ENCODE results near the gene ARL15.

DNA sequence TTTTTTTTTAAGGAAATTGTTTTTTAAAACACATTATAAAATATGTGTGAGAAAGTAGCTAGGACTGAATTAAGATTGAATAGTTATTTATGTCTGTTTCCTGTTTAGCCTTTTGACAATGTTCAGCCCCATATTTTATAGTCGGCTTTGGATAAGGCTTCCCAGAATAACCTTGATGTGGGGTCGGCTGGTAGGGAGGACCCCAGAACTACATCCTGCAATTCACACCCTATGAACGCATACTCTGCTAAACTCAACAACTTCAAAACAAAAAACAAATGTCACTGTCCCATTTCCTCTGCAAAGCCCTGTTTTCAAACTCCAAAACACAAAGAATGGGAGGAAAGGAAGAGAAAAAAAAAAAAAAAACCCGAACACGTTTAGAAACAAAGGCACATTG lies 63.1 kb downstream of the ARL15 start:
- TF ChIP-seq RAD21 (IDR thresholded peaks at IDR 0.05; ENCODE audit: low read length) (no peak), SMC3 (IDR thresholded peaks at IDR 0.05; ENCODE audit: low read depth, low read length) (no peak), POLR2AphosphoS5 (IDR thresholded peaks at IDR 0.05; ENCODE audit: low read depth, low read length) (no peak), EP300 (IDR thresholded peaks at IDR 0.05; ENCODE audit: borderline replicate concordance in 1 of 2, low read depth in 1 of 2, low read length in 1 of 2) (no peak), TAF1 (IDR thresholded peaks at IDR 0.05; ENCODE audit: borderline replicate concordance, low read depth, low read length) (no peak), EZH2phosphoT487 (IDR thresholded peaks at IDR 0.05; ENCODE audit: borderline replicate concordance, low read depth) (no peak), CHD2 (IDR thresholded peaks at IDR 0.05; ENCODE audit: low read length, partially characterized antibody) (no peak), FOXM1 (IDR thresholded peaks at IDR 0.05; ENCODE audit: low read depth) (no peak), ELF1 (IDR thresholded peaks at IDR 0.05) (no peak), TEAD4 (IDR thresholded peaks at IDR 0.05; ENCODE audit: borderline replicate concordance, insufficient read depth) (no peak)
- TF ChIP-seq, protein P1, sequence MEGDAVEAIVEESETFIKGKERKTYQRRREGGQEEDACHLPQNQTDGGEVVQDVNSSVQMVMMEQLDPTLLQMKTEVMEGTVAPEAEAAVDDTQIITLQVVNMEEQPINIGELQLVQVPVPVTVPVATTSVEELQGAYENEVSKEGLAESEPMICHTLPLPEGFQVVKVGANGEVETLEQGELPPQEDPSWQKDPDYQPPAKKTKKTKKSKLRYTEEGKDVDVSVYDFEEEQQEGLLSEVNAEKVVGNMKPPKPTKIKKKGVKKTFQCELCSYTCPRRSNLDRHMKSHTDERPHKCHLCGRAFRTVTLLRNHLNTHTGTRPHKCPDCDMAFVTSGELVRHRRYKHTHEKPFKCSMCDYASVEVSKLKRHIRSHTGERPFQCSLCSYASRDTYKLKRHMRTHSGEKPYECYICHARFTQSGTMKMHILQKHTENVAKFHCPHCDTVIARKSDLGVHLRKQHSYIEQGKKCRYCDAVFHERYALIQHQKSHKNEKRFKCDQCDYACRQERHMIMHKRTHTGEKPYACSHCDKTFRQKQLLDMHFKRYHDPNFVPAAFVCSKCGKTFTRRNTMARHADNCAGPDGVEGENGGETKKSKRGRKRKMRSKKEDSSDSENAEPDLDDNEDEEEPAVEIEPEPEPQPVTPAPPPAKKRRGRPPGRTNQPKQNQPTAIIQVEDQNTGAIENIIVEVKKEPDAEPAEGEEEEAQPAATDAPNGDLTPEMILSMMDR (IDR thresholded peaks at IDR 0.05) = no peak
- TF ChIP-seq, protein P2, sequence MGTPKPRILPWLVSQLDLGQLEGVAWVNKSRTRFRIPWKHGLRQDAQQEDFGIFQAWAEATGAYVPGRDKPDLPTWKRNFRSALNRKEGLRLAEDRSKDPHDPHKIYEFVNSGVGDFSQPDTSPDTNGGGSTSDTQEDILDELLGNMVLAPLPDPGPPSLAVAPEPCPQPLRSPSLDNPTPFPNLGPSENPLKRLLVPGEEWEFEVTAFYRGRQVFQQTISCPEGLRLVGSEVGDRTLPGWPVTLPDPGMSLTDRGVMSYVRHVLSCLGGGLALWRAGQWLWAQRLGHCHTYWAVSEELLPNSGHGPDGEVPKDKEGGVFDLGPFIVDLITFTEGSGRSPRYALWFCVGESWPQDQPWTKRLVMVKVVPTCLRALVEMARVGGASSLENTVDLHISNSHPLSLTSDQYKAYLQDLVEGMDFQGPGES (IDR thresholded peaks at IDR 0.05; ENCODE audit: low read depth, low read length) = no peak

Measured in SK-N-SH (cell line).